GF-D8 (cell line): ENCODE measurements around the gene CELF4.

Experiments used
- DNase-seq: peaks from one replicate; lab custom pipeline; 2025; lab: John Stamatoyannopoulos, UW

The CELF4 gene

GRCh38 chr18:37524139-37524497 lies 41.5 kb downstream of the CELF4 start:
- no peak for DNase-seq

- no peak for DNase-seq
Measured at GRCh38 chr18:37521510-37522465, 43.8 kb downstream of the CELF4 start.

- no peak for DNase-seq
Measured at GRCh38 chr18:37520508-37520907, 45.1 kb downstream of the CELF4 start.

GRCh38 chr18:37519510-37520135 lies 46.0 kb downstream of the CELF4 start:
- no peak for DNase-seq

DNA sequence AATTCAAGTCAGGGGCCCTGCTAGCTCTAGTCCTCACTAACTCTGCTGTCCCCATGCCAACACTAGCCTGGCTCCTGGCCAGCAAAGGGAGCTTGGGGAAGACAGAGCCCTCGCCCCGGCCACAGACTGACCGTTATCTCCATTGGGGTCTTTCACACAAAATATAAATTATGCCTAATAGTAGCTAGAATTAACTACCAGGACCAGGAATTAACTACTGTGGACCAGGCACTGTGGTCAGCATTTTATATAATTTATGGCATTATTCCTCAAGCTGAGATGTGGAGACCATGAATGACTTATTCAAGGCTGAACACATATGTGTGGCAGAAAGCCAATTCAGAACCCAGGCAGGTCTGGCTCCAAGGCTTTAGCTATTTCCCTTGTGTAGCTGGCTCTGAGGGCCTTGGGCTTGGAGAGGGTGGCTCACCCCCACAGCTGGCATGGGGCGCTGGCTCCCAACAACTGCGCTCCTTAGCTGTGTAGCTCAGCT lies 49.2 kb downstream of the CELF4 start:
- DNase-seq: no peak

DNA sequence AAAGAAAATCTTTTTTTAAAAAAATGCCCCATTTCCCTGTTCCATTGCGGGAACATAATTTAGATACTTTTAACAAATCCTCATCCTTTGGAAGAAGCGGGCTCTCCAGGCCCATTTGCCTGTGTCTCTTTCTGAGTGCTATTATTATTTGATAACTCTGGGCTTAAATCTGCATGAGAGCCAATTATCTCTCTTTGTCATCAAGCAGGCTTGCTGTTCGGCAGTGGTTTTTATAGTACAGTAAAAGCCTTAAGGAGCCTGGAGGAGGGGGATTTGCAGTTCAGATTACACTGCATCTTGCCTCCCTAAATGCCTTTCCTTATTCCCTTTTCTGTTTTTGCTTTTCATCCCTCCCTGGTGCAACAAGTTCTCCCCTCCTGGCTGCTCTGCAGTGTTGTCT lies 50.6 kb downstream of the CELF4 start:
- DNase-seq: no peak

- DNase-seq: no peak
Measured at GRCh38 chr18:37512400-37512799, 53.2 kb downstream of the CELF4 start.

- no peak for DNase-seq
Measured at GRCh38 chr18:37511721-37512298, 53.8 kb downstream of the CELF4 start.

- no peak for DNase-seq
Measured at GRCh38 chr18:37509600-37509999, 56.0 kb downstream of the CELF4 start.

- no peak for DNase-seq
Measured at GRCh38 chr18:37508207-37508606, 57.4 kb downstream of the CELF4 start.

- no peak for DNase-seq
Measured at GRCh38 chr18:37507239-37507638, 58.4 kb downstream of the CELF4 start.

DNA sequence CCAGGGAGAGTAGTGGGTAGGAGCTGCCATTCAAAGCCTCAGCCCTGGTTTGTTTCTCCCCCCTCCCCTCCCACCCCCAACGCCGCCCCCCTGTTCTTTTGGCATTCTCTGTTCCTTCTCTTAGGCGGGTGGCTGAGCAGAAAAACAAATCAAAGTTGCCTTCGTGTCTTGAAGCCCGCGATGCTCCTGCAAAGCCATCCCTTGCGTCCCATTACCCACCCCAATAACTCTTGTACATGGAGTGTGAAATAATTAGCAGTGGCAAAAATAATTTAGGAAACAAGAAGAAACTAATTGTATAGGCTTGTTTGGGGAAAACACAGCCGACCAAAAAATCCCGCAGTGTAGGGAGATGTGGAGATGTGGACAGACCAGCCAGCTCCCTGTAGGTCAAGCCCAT lies 59.6 kb downstream of the CELF4 start:
- no peak for DNase-seq

DNA sequence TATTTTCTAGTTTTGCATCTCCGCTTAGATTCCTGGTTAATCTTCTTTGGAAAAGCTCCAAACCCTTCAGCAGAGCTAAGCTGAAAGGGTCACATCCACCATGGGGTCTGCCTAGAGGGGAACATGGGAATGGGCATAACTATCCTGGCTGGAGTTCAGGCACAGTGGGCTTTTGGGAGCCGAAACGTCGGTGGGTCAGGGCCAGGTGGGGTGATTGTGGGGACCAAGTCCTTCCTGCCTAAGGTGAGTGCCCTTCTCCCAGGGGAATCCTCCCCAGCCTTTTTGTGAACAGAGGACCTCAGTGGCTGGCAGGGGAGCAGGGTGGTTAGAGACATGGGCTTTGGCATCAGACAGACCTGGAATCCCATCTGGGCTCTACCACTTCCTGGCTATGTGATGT lies 60.3 kb downstream of the CELF4 start:
- DNase-seq: no peak

GRCh38 chr18:37502601-37503000 lies 63.0 kb downstream of the CELF4 start:
- no peak for DNase-seq

DNA sequence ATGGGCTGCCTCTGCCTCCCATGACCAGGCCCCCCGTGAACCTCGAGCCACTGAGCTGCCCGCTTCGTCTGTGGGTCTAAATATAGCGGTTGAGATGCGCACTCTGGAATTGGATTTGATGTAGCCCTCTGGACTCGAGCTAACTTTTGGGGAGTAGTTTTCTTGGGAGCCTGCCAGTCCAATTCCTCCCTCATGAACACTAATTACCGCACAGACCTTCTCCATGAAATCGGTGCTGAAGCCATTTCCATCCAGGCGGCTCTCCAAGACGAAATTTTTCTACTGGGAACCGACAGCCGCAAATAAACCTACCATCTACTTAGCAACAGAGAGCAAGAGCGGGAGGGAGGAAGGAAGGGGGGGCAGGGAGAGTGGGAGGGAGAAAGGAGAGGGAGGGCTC lies 63.6 kb downstream of the CELF4 start:
- DNase-seq: no peak

DNA sequence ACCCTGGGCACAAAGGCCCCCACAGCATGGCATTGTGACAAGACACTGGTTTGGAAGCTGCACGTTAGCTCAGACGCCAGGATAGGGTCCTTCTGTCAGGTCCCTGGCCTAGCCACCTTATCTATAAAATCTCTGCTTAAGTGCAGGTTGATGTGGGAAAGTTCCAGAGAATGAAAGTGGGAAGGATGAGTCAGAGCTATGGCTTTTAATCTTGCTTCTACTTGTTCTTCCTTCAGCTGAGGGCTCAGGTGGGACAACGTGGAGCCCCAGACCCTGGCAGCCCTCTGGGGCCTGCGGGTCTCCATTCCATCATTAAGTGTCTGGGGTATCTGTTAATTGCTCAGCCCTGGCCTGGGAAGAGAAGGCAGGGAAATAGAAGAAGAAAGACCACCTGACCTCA lies 64.5 kb downstream of the CELF4 start:
- DNase-seq: no peak

GRCh38 chr18:37499913-37500312 lies 65.7 kb downstream of the CELF4 start:
- no peak for DNase-seq

GRCh38 chr18:37499044-37499443 lies 66.6 kb downstream of the CELF4 start:
- no peak for DNase-seq

DNA sequence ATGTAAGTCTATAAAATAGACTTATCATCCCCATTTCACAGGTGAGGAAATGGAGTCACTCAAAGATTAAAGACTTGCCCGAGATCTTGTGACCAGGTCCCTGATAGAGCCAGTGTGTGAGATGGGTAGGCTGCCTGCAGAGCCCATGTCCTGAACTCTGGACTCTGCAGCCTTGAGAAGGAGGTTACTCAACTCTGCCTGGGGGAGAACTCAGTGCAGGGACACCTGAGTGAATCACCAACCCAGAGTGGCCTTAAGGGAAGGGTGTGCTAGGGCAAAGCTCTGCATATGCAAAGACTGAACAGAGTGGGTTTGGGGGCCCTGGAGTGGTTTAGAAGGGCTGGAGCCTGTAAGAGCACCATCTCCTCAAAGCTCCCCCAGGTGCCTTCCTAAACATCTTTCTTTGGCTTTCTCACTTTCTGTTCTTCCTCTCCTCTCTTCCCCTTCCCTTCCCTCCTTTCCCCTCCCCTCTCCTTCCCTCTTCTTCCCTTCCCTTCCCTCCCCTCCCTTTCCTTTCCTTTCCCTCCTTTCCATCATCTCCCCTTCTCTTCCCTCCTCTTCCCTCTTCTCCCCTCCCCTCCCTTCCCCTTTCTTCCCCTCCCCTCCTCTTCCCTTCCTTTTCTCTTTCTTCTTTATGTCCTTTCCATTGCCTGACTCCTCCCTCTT lies 67.6 kb downstream of the CELF4 start:
- no peak for DNase-seq

DNA sequence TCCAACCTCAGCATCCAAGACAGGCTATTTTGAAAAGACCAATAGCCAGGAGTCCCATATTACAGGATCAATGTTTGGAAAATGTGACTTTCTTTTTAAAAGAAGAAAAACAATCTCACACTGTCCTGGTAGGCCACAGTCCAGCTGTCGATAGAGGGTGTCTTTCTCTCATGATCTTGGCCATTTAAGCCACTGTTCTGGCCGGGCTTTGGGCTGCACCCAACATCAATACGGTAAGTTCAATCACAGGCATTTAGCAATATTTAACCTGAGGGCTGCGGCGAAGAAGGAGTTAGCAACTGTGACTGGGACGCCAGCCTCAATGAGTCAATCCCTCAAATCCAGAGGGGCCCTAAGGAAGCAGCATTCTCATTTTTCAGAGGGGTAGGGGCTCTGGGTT lies 69.0 kb downstream of the CELF4 start:
- no peak for DNase-seq

GRCh38 chr18:37495354-37495753 lies 70.2 kb downstream of the CELF4 start:
- no peak for DNase-seq

DNA sequence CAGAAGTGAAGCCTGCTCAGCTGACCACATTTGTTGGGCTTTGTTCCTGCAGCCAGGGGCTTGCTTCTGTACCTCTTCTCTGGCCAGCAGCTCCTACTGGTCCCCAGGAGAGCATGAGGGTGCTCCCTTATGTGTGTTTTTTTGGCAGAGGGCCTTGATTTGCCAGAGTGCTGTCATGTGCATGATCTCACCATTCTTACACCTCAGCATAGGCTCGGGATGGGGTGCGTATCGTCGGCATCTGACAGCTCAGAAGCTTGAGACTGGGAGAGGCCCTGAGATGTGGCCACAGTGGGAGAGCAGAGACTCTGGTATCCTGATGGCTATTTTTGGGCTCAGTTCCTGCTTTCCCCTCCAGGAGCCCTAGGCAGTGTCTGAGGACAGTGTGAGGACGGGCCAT lies 71.2 kb downstream of the CELF4 start:
- no peak for DNase-seq
